Measurements from ENCODE around the gene SLC24A1. TPM values are rescaled to one million over a fixed set of nuclear protein-coding genes. Genes with fewer than 3 reads are reported as not detected.
A peak's percentile ranks its signal among the peaks of the same experiment; 100 is the strongest.

SLC24A1 gene
- total and polyA plus RNA-seq, 2 of the 4 experiments (the other 2 are of a cell fraction) = 3.6 to 4.9 TPM

GRCh38 chr15:65579762-65580161 is 42.0 kb upstream of the SLC24A1 start:
- Histone ChIP-seq H2AK9ac (replicated peaks; ENCODE audit: low read depth, low read length, poor library complexity) (no peak overlapping the region), H2BK120ac (ENCODE audit: low read depth, low read length) (no peak overlapping the region), H3K27ac (ENCODE audit: insufficient read depth, low read length) (no peak overlapping the region), H4K20me1 (ENCODE audit: insufficient read depth, low read length) (0 out of 2 replicates have a peak, but pooled peaks cover 3% of the 10 kb centered on the region), H3K4me3 (ENCODE audit: insufficient read depth, low read depth, low read length) (no peak overlapping the region), H3K9me1 (ENCODE audit: insufficient read depth, low read length) (peaks cover 17% of the 10 kb centered on the region), H3K9me3 (ENCODE audit: control insufficient read depth, insufficient read depth, low read length) (no peaks in the 10 kb centered on the region), H3K9ac (ENCODE audit: low read depth, low read length) (no peak overlapping the region; the same call in 1 of the 2 replicates), H3K36me3 (ENCODE audit: control insufficient read depth, insufficient read depth, low read length) (peaks cover 30% of the 10 kb centered on the region), H4K91ac (ENCODE audit: insufficient read depth, low read depth, low read length) (no peak overlapping the region), H2AK5ac (ENCODE audit: low read depth, low read length) (peak overlapping the region; percentile 2; the same call in 1 of the 2 replicates), H4K8ac (ENCODE audit: low read depth in 2 of 2, low read length in 2 of 2) (peak overlapping the region in 1 of 2 experiments; percentile 12; a peak in 1 of 4 replicates), H2BK5ac (ENCODE audit: low read depth, low read length, poor library complexity, severe bottlenecking) (no peak overlapping the region), H2AFZ (replicated peaks; ENCODE audit: low read length, poor library complexity) (no peak overlapping the region), H2BK15ac (ENCODE audit: low read depth, low read length) (no peak overlapping the region), H3K4me1 (ENCODE audit: control insufficient read depth, insufficient read depth, low read length) (peaks cover 8% of the 10 kb centered on the region), H4K5ac (ENCODE audit: low read depth, low read length) (no peak overlapping the region), H2BK20ac (ENCODE audit: low read depth, low read length) (no peak overlapping the region), H3K18ac (ENCODE audit: low read depth, low read length) (no peak overlapping the region), H3K23ac (ENCODE audit: low read depth, low read length) (no peak overlapping the region), H3K4me2 (ENCODE audit: low read depth, low read length) (no peak overlapping the region), H3K14ac (replicated peaks; ENCODE audit: low read depth, low read length) (no peak overlapping the region), H3K79me1 (ENCODE audit: low read depth in 1 of 2, low read length in 2 of 2) (peaks cover 8 to 17% of the 10 kb centered on the region in 2 experiments; a peak in 3 of 4 replicates), H3K56ac (ENCODE audit: extremely low read depth, insufficient read depth, low read length) (no peak overlapping the region), H3K4ac (ENCODE audit: low read depth, low read length) (no peak overlapping the region), H3K27me3 (ENCODE audit: control insufficient read depth, insufficient read depth, low read length) (no peaks in the 10 kb centered on the region)
- dilution Hi-C loops (cut with HindIII; ENCODE audit: low sequenced_read_pairs, unreplicated experiment) (no loop called here), in situ Hi-C loops (cut with MboI; ENCODE audit: low sequenced_read_pairs) (no loop called here), intact Hi-C loops (cut with micrococcal nuclease) (loop anchor here (5.0 kb wide), 1 partner anchor 172 kb away; no protein-coding TSS in a partner anchor)
- peak; percentile 22 for ATAC-seq (ENCODE audit: low read depth)
- POLR2A ChIA-PET (ENCODE audit: unreplicated experiment) = no interaction called here
- no peak for TF ChIP-seq CEBPB (IDR thresholded peaks at IDR 0.05; ENCODE audit: low read depth, low read length)
- no peak for TF ChIP-seq NFE2L2 (IDR thresholded peaks at IDR 0.05; ENCODE audit: low read depth, low read length)
- TF ChIP-seq RFX5 (IDR thresholded peaks at IDR 0.05; ENCODE audit: low read depth, low read length) = no peak
- no peak for TF ChIP-seq BHLHE40 (IDR thresholded peaks at IDR 0.05; ENCODE audit: low read depth, low read length)
- TF ChIP-seq, protein P1, sequence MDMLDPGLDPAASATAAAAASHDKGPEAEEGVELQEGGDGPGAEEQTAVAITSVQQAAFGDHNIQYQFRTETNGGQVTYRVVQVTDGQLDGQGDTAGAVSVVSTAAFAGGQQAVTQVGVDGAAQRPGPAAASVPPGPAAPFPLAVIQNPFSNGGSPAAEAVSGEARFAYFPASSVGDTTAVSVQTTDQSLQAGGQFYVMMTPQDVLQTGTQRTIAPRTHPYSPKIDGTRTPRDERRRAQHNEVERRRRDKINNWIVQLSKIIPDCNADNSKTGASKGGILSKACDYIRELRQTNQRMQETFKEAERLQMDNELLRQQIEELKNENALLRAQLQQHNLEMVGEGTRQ (IDR thresholded peaks at IDR 0.05; ENCODE audit: low read depth, low read length) = no peak
- no peak for TF ChIP-seq FOS (IDR thresholded peaks at IDR 0.05; ENCODE audit: low read depth, low read length)
- TF ChIP-seq, protein P2, sequence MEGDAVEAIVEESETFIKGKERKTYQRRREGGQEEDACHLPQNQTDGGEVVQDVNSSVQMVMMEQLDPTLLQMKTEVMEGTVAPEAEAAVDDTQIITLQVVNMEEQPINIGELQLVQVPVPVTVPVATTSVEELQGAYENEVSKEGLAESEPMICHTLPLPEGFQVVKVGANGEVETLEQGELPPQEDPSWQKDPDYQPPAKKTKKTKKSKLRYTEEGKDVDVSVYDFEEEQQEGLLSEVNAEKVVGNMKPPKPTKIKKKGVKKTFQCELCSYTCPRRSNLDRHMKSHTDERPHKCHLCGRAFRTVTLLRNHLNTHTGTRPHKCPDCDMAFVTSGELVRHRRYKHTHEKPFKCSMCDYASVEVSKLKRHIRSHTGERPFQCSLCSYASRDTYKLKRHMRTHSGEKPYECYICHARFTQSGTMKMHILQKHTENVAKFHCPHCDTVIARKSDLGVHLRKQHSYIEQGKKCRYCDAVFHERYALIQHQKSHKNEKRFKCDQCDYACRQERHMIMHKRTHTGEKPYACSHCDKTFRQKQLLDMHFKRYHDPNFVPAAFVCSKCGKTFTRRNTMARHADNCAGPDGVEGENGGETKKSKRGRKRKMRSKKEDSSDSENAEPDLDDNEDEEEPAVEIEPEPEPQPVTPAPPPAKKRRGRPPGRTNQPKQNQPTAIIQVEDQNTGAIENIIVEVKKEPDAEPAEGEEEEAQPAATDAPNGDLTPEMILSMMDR (conservative IDR thresholded peaks at IDR 0.05; ENCODE audit: low read depth, low read length) = no peak
- TF ChIP-seq, protein P3, sequence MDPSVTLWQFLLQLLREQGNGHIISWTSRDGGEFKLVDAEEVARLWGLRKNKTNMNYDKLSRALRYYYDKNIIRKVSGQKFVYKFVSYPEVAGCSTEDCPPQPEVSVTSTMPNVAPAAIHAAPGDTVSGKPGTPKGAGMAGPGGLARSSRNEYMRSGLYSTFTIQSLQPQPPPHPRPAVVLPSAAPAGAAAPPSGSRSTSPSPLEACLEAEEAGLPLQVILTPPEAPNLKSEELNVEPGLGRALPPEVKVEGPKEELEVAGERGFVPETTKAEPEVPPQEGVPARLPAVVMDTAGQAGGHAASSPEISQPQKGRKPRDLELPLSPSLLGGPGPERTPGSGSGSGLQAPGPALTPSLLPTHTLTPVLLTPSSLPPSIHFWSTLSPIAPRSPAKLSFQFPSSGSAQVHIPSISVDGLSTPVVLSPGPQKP (IDR thresholded peaks at IDR 0.05; ENCODE audit: borderline replicate concordance, low read depth, low read length) = no peak
- no peak for TF ChIP-seq SMC3 (IDR thresholded peaks at IDR 0.05; ENCODE audit: low read depth, low read length)
- TF ChIP-seq RAD21 (IDR thresholded peaks at IDR 0.05; ENCODE audit: low read length) = no peak
- no peak for TF ChIP-seq POLR2A (IDR thresholded peaks at IDR 0.05; ENCODE audit: low read depth, low read length)
- TF ChIP-seq MAFK (IDR thresholded peaks at IDR 0.05; ENCODE audit: low read depth, low read length) = no peak
- no peak for TF ChIP-seq CHD1 (IDR thresholded peaks at IDR 0.05; ENCODE audit: low read depth, low read length)
- TF ChIP-seq RCOR1 (IDR thresholded peaks at IDR 0.05; ENCODE audit: insufficient replicate concordance, low read length) = no peak
- TF ChIP-seq MXI1 (IDR thresholded peaks at IDR 0.05; ENCODE audit: borderline replicate concordance, low read depth, low read length) = no peak
- no peak for TF ChIP-seq MAZ (IDR thresholded peaks at IDR 0.05; ENCODE audit: borderline replicate concordance, low read depth, low read length)
- DNase-seq = no peak
- CTCF ChIA-PET = interaction anchor here (1.2 kb wide), 1 partner anchor 10 kb away, joined by 3 read pairs; no protein-coding TSS in a partner anchor
- BruUV-seq (replicated peaks) = no TSS peak
- WGBS, 2 experiments (ENCODE audit: extremely low coverage in 2 of 2, insufficient read length in 1 of 2) = no CpG with 5 or more reads among the region's 3 CpGs
